ENCODE measurements around the gene ZSWIM1. TPM values are rescaled to one million over a fixed set of nuclear protein-coding genes. Genes with fewer than 3 reads are reported as not detected.

ZSWIM1 gene
- total and polyA plus RNA-seq, 3 donors from 2014 or later, result 11.4 to 24.5 (median 24.0) TPM

DNA sequence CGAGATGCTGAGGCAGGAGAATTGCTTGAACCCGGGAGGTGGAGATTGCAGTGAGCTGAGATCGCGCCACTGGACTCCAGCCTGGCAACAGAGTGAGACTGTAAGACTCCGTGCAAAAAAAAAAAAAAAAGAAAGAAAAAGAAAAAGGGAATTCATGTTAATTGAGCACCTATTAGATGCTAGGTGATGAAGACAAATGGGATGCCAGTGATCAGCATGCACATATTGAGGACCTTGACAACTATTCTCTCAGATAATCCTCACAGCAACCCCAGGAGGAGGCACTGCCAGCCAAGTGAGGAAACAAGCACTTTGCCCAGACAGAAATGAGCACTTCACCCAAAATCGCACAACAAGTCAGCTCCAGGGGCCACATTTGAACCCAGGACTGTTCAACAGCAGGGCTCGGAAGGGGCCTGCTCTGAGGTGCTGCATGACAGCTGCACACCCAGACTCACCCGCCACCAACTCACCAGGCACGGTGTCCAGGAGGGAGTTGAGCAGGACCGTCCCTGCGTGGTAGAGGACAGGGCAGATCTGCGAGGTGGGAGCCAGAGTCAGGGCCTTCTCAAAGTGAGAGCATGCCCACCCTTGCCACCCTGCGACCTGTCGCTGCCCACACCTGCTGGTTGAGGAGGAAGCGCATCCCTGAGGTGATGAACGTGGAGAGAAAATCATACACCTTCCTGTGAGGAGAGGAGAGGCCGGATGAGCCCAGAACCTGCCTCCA, 26.4 kb downstream of the ZSWIM1 start:
- no peaks in the 10 kb centered on the region for H3K27me3 ChIP-seq
- DNase-seq, result no peak
- intact Hi-C loops (cut with DNase I; ENCODE audit: low total_unique reads), result no loop called here
- H3K27ac ChIP-seq, result no peak overlapping the region
- no peaks in the 10 kb centered on the region for H3K9me3 ChIP-seq
- peaks cover 6% of the 10 kb centered on the region for H3K4me1 ChIP-seq
- TF ChIP-seq, protein P1, sequence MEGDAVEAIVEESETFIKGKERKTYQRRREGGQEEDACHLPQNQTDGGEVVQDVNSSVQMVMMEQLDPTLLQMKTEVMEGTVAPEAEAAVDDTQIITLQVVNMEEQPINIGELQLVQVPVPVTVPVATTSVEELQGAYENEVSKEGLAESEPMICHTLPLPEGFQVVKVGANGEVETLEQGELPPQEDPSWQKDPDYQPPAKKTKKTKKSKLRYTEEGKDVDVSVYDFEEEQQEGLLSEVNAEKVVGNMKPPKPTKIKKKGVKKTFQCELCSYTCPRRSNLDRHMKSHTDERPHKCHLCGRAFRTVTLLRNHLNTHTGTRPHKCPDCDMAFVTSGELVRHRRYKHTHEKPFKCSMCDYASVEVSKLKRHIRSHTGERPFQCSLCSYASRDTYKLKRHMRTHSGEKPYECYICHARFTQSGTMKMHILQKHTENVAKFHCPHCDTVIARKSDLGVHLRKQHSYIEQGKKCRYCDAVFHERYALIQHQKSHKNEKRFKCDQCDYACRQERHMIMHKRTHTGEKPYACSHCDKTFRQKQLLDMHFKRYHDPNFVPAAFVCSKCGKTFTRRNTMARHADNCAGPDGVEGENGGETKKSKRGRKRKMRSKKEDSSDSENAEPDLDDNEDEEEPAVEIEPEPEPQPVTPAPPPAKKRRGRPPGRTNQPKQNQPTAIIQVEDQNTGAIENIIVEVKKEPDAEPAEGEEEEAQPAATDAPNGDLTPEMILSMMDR (IDR thresholded peaks at IDR 0.05), result no peak
- no peak for TF ChIP-seq POLR2A (IDR thresholded peaks at IDR 0.05)
- no peak overlapping the region for H3K4me3 ChIP-seq
- no peaks in the 10 kb centered on the region for H3K36me3 ChIP-seq (ENCODE audit: low read depth, missing control alignments)
- 90 to 96% methylated on average over 6 to 17 of the region's 17 CpGs for WGBS, 2 donors

DNA sequence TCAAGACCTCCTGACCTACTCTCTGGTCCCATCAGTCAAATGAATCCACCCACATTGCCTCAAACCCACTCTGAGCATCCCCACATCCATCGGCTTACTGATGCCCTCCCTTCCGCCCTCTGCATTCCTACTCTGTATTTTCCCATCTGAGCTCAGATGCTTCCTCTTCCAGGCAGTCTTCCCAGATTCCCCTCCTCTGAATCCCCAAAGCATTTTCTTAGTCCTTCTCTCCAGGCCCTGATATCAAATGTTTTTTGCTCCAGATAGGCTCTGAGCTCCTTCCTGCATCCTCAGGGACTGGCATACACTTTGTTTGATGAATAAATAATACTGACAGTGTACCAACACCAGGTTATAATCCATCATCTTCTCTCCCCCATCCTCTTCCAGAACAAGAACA, 27.1 kb downstream of the ZSWIM1 start:
- WGBS, 2 donors, result 90 to 91% methylated on average over 2 of the region's 2 CpGs
- Histone ChIP-seq H3K36me3 (ENCODE audit: low read depth, missing control alignments) (no peaks in the 10 kb centered on the region), H3K4me3 (no peak overlapping the region), H3K4me1 (peaks cover 10% of the 10 kb centered on the region), H3K27ac (no peak overlapping the region), H3K27me3 (no peaks in the 10 kb centered on the region), H3K9me3 (no peaks in the 10 kb centered on the region)
- no peak for TF ChIP-seq POLR2A (IDR thresholded peaks at IDR 0.05)
- TF ChIP-seq, protein P1 (IDR thresholded peaks at IDR 0.05), result no peak
- intact Hi-C loops (cut with DNase I; ENCODE audit: low total_unique reads), result no loop called here
- no peak for DNase-seq

DNA sequence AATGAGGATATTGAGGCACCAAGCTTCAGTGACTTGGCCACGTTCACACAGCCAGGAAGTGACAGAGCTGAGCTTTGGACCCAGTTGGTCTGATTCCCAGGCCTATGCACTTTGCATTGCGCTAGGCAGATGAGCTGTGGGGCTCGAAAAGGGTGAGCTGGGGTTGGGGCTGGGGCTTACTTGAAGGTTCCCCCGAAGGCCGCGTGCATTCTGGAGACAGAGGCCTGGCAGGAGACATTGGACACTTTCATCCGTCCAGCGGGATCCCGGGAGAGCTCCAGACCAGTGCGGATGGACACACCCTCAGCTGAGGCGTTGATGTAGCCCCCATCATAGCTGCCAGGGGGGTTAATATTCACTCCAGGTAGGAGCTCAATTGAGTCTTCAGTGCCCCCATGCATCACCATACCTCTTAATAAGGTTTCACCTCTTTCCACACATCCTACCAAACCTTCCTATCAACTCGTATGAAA, 28.3 kb downstream of the ZSWIM1 start:
- no peak for DNase-seq
- Histone ChIP-seq H3K36me3 (ENCODE audit: low read depth, missing control alignments) (no peaks in the 10 kb centered on the region), H3K4me1 (peaks cover 10% of the 10 kb centered on the region), H3K9me3 (no peaks in the 10 kb centered on the region), H3K27me3 (no peaks in the 10 kb centered on the region), H3K27ac (no peak overlapping the region), H3K4me3 (no peak overlapping the region)
- intact Hi-C loops (cut with DNase I; ENCODE audit: low total_unique reads), result no loop called here
- TF ChIP-seq POLR2A (IDR thresholded peaks at IDR 0.05), result no peak
- TF ChIP-seq, protein P1 (IDR thresholded peaks at IDR 0.05), result no peak
- WGBS, 2 donors, result 72 to 88% methylated on average over 4 to 12 of the region's 12 CpGs

DNA sequence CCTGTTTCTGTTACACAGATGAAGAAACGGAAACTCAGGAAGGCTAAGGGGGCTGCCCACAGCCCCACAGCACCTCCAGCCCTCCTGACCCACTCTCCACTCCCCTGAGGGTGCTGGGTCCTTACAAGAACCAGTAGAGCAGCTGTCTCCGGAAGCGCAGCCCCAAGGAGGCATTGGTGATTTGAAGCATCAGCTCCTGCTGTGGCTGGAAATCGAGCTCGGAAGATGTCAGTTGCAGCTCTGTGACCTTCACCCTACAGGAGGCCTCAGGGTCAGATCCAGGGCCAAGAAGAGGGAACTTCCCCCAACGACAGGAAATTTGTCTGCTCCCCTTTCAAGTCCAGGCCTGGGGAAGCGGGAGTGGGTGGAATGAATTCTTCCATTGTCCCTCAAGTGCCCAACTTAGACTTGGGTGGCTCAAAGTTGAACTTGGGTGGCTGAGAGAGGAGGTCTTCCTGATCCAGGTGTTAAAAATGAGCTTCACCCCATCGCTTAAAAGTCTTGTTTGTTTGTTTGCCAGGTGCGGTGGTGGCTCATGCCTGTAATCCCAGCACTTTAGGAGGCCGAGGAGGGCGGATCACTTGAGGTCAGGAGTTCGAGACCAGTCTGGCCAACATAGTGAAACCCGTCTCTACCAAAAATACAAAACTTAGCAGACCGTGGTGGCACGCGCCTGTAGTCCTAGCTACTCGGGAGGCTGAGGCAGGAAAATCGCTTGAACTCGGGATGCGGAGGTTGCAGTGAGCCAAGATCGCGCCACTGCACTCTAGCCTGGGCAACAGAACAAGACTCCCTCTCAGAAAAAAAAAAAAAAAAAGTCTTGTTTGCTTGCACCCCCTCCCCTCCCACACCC, 29.0 kb downstream of the ZSWIM1 start:
- peak overlapping the region in 1 of 2 donors; percentile 24 for H3K27ac ChIP-seq
- H3K9me3 ChIP-seq, result no peaks in the 10 kb centered on the region
- intact Hi-C loops (cut with DNase I; ENCODE audit: low total_unique reads), result no loop called here
- DNase-seq, result no peak
- no peaks in the 10 kb centered on the region for H3K36me3 ChIP-seq (ENCODE audit: low read depth, missing control alignments)
- 63 to 69% methylated on average over 21 to 22 of the region's 22 CpGs for WGBS, 2 donors
- H3K27me3 ChIP-seq, result no peaks in the 10 kb centered on the region
- peaks cover 10% of the 10 kb centered on the region for H3K4me1 ChIP-seq
- peak overlapping the region; percentile 31 to 67 for H3K4me3 ChIP-seq
- TF ChIP-seq POLR2A (IDR thresholded peaks at IDR 0.05), result no peak
- TF ChIP-seq, protein P1 (IDR thresholded peaks at IDR 0.05), result no peak

All from testis (tissue), 3 donors.